Measurements from ENCODE around the gene NEUROD6. TPM values are rescaled to one million over a fixed set of nuclear protein-coding genes. Genes with fewer than 3 reads are reported as not detected.

Gene NEUROD6
- total and polyA plus RNA-seq, 3 donors from 2014 or later: not detected

GRCh38 chr7:31310321-31310935 lies 30.1 kb downstream of the NEUROD6 start:
- no peaks in the 10 kb centered on the region for H3K4me1 ChIP-seq
- 39 to 44% methylated on average over 4 of the region's 4 CpGs for WGBS, 2 donors

GRCh38 chr7:31309407-31309806 lies 31.1 kb downstream of the NEUROD6 start:
- H3K4me3 ChIP-seq: no peak overlapping the region
- no peaks in the 10 kb centered on the region for H3K27me3 ChIP-seq
- TF ChIP-seq POLR2A (IDR thresholded peaks at IDR 0.05) (no peak), CTCF (IDR thresholded peaks at IDR 0.05) (no peak)
- H3K4me1 ChIP-seq: no peaks in the 10 kb centered on the region
- H3K27ac ChIP-seq: no peak overlapping the region
- intact Hi-C loops (cut with DNase I; ENCODE audit: low total_unique reads): no loop called here
- no peaks in the 10 kb centered on the region for H3K36me3 ChIP-seq (ENCODE audit: low read depth, missing control alignments)
- H3K9me3 ChIP-seq: no peaks in the 10 kb centered on the region
- DNase-seq: no peak
- 41 to 53% methylated on average over 4 of the region's 4 CpGs for WGBS, 2 donors

More at GRCh38 chr7:31310321-31310935, 30.1 kb downstream of the NEUROD6 start:
- Histone ChIP-seq H3K27ac (no peak overlapping the region), H3K4me3 (no peak overlapping the region), H3K9me3 (no peaks in the 10 kb centered on the region), H3K36me3 (ENCODE audit: low read depth, missing control alignments) (no peaks in the 10 kb centered on the region), H3K27me3 (no peaks in the 10 kb centered on the region)
- DNase-seq: no peak
- TF ChIP-seq POLR2A (IDR thresholded peaks at IDR 0.05) (no peak), CTCF (IDR thresholded peaks at IDR 0.05) (no peak)
- intact Hi-C loops (cut with DNase I; ENCODE audit: low total_unique reads): no loop called here

GRCh38 chr7:31308652-31309051 lies 31.9 kb downstream of the NEUROD6 start:
- Histone ChIP-seq H3K4me3 (no peak overlapping the region), H3K27ac (no peak overlapping the region), H3K9me3 (no peaks in the 10 kb centered on the region), H3K27me3 (no peaks in the 10 kb centered on the region), H3K4me1 (no peaks in the 10 kb centered on the region), H3K36me3 (ENCODE audit: low read depth, missing control alignments) (no peaks in the 10 kb centered on the region)
- intact Hi-C loops (cut with DNase I; ENCODE audit: low total_unique reads): no loop called here
- TF ChIP-seq POLR2A (IDR thresholded peaks at IDR 0.05): no peak
- no peak for TF ChIP-seq CTCF (IDR thresholded peaks at IDR 0.05)
- DNase-seq: no peak
- WGBS, 2 donors: 90 to 93% methylated on average over 5 of the region's 5 CpGs

- DNase-seq: no peak
- H3K4me3 ChIP-seq: no peak overlapping the region
- no peaks in the 10 kb centered on the region for H3K4me1 ChIP-seq
- H3K9me3 ChIP-seq: no peaks in the 10 kb centered on the region
- no peaks in the 10 kb centered on the region for H3K36me3 ChIP-seq (ENCODE audit: low read depth, missing control alignments)
- TF ChIP-seq POLR2A (IDR thresholded peaks at IDR 0.05): no peak
- no peak for TF ChIP-seq CTCF (IDR thresholded peaks at IDR 0.05)
- H3K27me3 ChIP-seq: no peaks in the 10 kb centered on the region
- no peak overlapping the region for H3K27ac ChIP-seq
- 78 to 85% methylated on average over 7 of the region's 7 CpGs for WGBS, 2 donors
- intact Hi-C loops (cut with DNase I; ENCODE audit: low total_unique reads): no loop called here
Observed at GRCh38 chr7:31307972-31308371, 32.6 kb downstream of the NEUROD6 start.

- DNase-seq: no peak
- Histone ChIP-seq H3K9me3 (no peaks in the 10 kb centered on the region), H3K27ac (no peak overlapping the region), H3K36me3 (ENCODE audit: low read depth, missing control alignments) (no peaks in the 10 kb centered on the region), H3K4me3 (no peak overlapping the region), H3K27me3 (no peaks in the 10 kb centered on the region), H3K4me1 (no peaks in the 10 kb centered on the region)
- intact Hi-C loops (cut with DNase I; ENCODE audit: low total_unique reads): no loop called here
- WGBS, 2 donors: 64 to 79% methylated on average over 1 of the region's 1 CpG
- TF ChIP-seq CTCF (IDR thresholded peaks at IDR 0.05) (no peak), POLR2A (IDR thresholded peaks at IDR 0.05) (no peak)
Observed at GRCh38 chr7:31305260-31305659, 35.3 kb downstream of the NEUROD6 start.

All from testis (tissue), 3 donors.